MG63 (cell line): Measurements from ENCODE around the gene MAP4K5. TPM values are rescaled to one million over a fixed set of nuclear protein-coding genes. Genes with fewer than 3 reads are reported as not detected.
A peak's percentile ranks its signal among the peaks of the same experiment; 100 is the strongest.
"Not testable (repeated sequence)": the region's sequence is repeated elsewhere in the genome, so short reads cannot be mapped to it uniquely, and the experiment has no call there.

Source experiments
- DNase-seq: peaks from one replicate; pipeline ENCODE4 v3.0.0-alpha.2; 2020
- H3K27me3 ChIP-seq: fragments of 250-450 bp; sonication (Bioruptor Pico); 2 replicates; pipeline ENCODE4 v1.5.1; 2020; ENCODE audit warnings: mild to moderate bottlenecking, moderate library complexity
- H3K36me3 ChIP-seq: fragments of 250-450 bp; sonication (Bioruptor Pico); 2 replicates; pipeline ENCODE4 v1.5.1; 2020; ENCODE audit warnings: mild to moderate bottlenecking, moderate library complexity
- H3K4me3 ChIP-seq: fragments of 250-450 bp; sonication (Bioruptor Pico); 2 replicates; pipeline ENCODE4 v1.5.1; 2020; ENCODE audit warnings: mild to moderate bottlenecking, moderate library complexity
- H3K9me3 ChIP-seq: fragments of 250-450 bp; sonication (Bioruptor Pico); 2 replicates; pipeline ENCODE4 v1.5.1; 2020; ENCODE audit warnings: mild to moderate bottlenecking, moderate library complexity
- total RNA-seq: library from RNA; depleted of rRNA; stranded (reverse); fragments of >200 nt; shearing (Covaris generic); gene quantifications from 2 replicates; pipeline ENCODE4 v1.2.3, GENCODE V29; 2014; ENCODE audit warnings: low replicate concordance

The MAP4K5 gene
- total RNA-seq, 1 experiment from 2014 or later: 26.3 TPM

GRCh38 chr14:50539051-50539450 lies 6.7 kb upstream of the MAP4K5 start:
- Histone ChIP-seq H3K27me3 (no peaks in the 10 kb centered on the region), H3K9me3 (no peaks in the 10 kb centered on the region)
- no peak for DNase-seq

DNA sequence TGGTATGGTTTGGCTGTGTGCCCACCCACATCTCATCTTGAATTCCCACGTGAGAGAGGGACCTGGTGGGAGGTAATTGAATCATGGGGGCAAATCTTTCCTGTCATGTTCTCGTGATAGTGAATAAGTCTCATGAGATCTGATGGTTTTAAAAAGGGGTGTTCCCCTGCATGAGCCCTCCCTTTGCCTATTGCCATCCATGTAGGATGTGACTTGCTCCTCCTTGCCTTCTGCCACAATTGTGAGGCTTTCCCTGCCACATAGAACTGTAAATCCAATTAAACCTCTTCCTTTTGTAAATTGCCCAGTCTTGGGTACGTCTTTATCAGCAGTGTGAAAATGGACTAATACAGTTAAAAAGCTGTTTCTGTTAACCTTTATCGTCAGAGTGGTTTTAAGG lies 5.7 kb upstream of the MAP4K5 start:
- not testable (repeated sequence) for H3K36me3 ChIP-seq, H3K9me3 ChIP-seq, H3K4me3 ChIP-seq

More at GRCh38 chr14:50539051-50539450, 6.7 kb upstream of the MAP4K5 start:
- H3K4me3 ChIP-seq: no peak overlapping the region
- H3K36me3 ChIP-seq: no peaks in the 10 kb centered on the region

DNA sequence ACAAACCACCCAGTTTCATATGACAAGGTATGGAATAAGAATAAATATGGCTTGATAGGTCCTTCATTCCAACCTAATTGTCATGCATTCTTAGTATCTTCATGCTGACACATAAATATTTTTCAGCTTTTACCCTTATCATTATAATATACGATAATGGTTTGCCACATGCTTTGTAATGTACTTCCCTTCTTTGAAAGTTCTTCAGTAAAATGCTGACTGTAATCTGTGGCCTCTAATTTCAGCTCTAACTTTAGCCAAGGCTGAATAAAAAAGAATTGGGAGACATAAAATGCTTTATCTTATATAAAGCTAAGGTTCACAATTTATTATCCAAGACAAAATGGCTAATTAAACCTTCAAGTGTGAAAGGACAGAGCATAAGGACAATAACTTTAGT lies 2.6 kb upstream of the MAP4K5 start:
- no peaks in the 10 kb centered on the region for H3K36me3 ChIP-seq

More for the DNA sequence above, 5.7 kb upstream of the MAP4K5 start:
- H3K27me3 ChIP-seq, DNase-seq: not testable (repeated sequence)

DNA sequence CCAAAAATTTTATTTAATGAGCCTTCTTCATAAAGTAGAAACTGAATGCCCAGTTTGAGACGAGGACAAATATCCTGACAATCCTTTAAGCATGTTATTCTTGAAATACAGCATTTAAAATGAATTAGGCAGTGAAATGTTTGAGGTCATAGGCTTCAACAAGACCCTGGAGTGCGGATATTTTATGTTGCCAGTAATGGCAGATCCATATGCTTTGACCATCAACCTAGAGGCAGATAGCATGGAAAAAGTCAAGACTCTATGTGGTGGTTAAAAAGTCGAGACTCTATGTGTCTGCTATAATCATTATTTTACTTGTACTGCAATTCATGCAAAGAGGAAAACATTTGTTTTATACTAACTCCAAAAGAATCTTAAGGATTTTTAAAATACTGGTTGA lies 2.0 kb upstream of the MAP4K5 start:
- no peaks in the 10 kb centered on the region for H3K36me3 ChIP-seq
- no peaks in the 10 kb centered on the region for H3K9me3 ChIP-seq
- no peak overlapping the region for H3K4me3 ChIP-seq
- DNase-seq: no peak
- no peaks in the 10 kb centered on the region for H3K27me3 ChIP-seq

More for the DNA sequence above, 2.6 kb upstream of the MAP4K5 start:
- Histone ChIP-seq H3K4me3 (no peak overlapping the region), H3K9me3 (no peaks in the 10 kb centered on the region), H3K27me3 (no peaks in the 10 kb centered on the region)
- no peak for DNase-seq

- H3K27me3 ChIP-seq: no peaks in the 10 kb centered on the region
- H3K9me3 ChIP-seq: no peaks in the 10 kb centered on the region
- no peak for DNase-seq
- H3K4me3 ChIP-seq: no peak overlapping the region
- peaks cover 1% of the 10 kb centered on the region; the same call in 1 of the 2 replicates for H3K36me3 ChIP-seq
Measured at GRCh38 chr14:50533806-50534205, 1.4 kb upstream of the MAP4K5 start.

- H3K4me3 ChIP-seq: no peak overlapping the region
- DNase-seq: no peak
- no peaks in the 10 kb centered on the region for H3K9me3 ChIP-seq
- peaks cover 3% of the 10 kb centered on the region; the same call in 1 of the 2 replicates for H3K36me3 ChIP-seq
- no peaks in the 10 kb centered on the region for H3K27me3 ChIP-seq
Measured at GRCh38 chr14:50533241-50533705, 904 bp upstream of the MAP4K5 start.

DNA sequence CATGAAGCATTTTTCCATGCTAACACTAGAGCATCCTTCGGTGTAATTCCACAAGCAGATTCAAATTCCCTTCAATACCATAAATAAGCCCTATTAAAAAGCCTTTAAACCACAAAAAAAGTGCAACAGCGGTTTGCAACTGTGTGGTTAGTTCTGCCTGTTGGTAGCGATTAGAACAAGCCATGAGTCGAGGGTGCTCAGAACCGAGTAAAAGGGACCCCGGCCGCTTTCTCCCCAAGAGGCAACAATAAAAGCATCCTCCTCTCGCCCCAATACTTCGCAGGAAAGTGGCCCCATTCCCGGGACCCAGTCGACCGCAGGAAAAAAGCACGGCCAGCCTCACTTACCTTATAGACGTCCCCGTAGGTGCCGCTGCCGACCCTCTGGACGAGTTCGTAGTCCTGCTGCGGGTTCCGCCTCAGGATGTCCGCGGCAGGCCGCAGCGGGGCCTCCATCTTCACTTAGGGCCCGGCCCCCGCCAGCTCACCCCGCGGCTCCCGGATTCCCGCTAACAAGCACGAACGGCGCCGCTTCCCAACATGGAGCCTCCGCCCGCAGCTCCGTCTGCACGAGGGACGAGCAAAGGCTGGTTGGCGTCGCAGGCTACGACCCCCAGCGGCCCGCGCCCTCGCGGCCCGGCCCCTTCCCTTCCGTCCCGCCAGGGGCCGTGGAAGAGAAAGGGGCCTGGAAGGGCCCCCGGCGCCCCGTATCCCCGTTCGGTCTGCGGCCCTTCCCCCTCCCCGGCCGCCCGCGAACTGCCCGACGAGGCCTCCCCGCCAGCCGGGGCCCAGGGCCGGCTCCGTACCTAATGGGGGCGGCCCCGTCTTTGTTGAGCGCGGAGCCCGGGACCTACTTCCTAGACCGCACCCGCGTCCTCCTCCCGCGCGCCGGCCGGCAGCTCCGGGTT lies 521 bp downstream of the MAP4K5 start:
- peaks cover 3% of the 10 kb centered on the region; the same call in 1 of the 2 replicates for H3K36me3 ChIP-seq
- no peaks in the 10 kb centered on the region for H3K9me3 ChIP-seq
- H3K4me3 ChIP-seq: peak overlapping the region; percentile 77
- DNase-seq: peak; percentile 48
- no peaks in the 10 kb centered on the region for H3K27me3 ChIP-seq

GRCh38 chr14:50530794-50531365 lies 1.5 kb downstream of the MAP4K5 start:
- Histone ChIP-seq H3K9me3 (no peaks in the 10 kb centered on the region), H3K4me3 (peak overlapping the region; percentile 77), H3K27me3 (no peaks in the 10 kb centered on the region), H3K36me3 (peaks cover 3% of the 10 kb centered on the region; the same call in 1 of the 2 replicates)
- DNase-seq: no peak

DNA sequence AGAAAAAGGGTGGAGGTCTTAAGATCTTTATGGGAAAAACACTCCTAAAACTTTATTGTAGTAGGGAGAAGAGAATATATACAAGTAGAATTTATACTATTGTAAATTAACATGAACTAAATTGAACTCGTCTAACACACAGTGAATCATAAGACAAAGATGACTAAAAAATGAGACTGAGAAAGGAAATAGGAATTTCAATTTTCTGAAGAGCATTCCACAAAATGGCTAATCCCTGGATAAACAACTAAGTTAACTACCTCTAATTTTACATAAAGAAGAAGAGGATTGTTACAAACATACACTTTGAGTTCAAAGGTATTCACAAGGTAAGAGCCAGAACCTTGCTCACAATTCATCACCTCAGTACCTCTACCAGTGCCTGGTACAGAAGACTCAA lies 2.0 kb downstream of the MAP4K5 start:
- H3K27me3 ChIP-seq: no peaks in the 10 kb centered on the region
- peaks cover 3% of the 10 kb centered on the region; the same call in 1 of the 2 replicates for H3K36me3 ChIP-seq
- DNase-seq: no peak
- H3K9me3 ChIP-seq: no peaks in the 10 kb centered on the region
- peak overlapping the region; percentile 77 for H3K4me3 ChIP-seq

GRCh38 chr14:50529288-50530179 lies 2.8 kb downstream of the MAP4K5 start:
- H3K4me3 ChIP-seq: peak overlapping the region; percentile 77
- H3K36me3 ChIP-seq: peaks cover 3% of the 10 kb centered on the region; the same call in 1 of the 2 replicates
- H3K9me3 ChIP-seq: no peaks in the 10 kb centered on the region
- no peak for DNase-seq
- H3K27me3 ChIP-seq: no peaks in the 10 kb centered on the region

DNA sequence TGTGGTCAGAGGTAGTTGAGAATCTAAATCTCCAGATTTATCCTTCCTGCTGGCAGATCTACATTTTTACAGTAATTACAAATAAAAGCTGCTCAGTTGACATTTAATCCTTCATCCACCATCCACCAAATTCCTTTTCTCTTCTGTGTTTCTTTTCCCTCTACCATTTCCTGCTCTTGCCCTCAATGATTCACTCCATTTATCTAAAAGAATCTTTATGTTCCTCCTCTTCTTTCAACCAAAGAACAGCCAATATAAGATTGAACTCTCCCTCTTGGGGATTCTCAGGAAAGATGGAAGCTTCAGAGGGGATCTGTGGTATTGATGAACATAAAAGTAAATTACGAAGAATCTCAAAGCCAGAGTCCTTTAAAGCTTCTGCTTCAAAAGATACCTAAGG lies 4.4 kb downstream of the MAP4K5 start:
- H3K4me3 ChIP-seq: no peak overlapping the region
- DNase-seq: no peak
- H3K27me3 ChIP-seq: no peaks in the 10 kb centered on the region
- H3K9me3 ChIP-seq: no peaks in the 10 kb centered on the region
- peaks cover 3% of the 10 kb centered on the region; the same call in 1 of the 2 replicates for H3K36me3 ChIP-seq

GRCh38 chr14:50524731-50525515 lies 7.4 kb downstream of the MAP4K5 start:
- no peaks in the 10 kb centered on the region for H3K9me3 ChIP-seq
- H3K27me3 ChIP-seq: no peaks in the 10 kb centered on the region
- H3K4me3 ChIP-seq: no peak overlapping the region
- H3K36me3 ChIP-seq: peaks cover 6% of the 10 kb centered on the region
- no peak for DNase-seq

GRCh38 chr14:50524060-50524459 lies 8.3 kb downstream of the MAP4K5 start:
- DNase-seq: no peak
- Histone ChIP-seq H3K4me3 (no peak overlapping the region), H3K36me3 (peaks cover 6% of the 10 kb centered on the region), H3K9me3 (no peaks in the 10 kb centered on the region), H3K27me3 (no peaks in the 10 kb centered on the region)

DNA sequence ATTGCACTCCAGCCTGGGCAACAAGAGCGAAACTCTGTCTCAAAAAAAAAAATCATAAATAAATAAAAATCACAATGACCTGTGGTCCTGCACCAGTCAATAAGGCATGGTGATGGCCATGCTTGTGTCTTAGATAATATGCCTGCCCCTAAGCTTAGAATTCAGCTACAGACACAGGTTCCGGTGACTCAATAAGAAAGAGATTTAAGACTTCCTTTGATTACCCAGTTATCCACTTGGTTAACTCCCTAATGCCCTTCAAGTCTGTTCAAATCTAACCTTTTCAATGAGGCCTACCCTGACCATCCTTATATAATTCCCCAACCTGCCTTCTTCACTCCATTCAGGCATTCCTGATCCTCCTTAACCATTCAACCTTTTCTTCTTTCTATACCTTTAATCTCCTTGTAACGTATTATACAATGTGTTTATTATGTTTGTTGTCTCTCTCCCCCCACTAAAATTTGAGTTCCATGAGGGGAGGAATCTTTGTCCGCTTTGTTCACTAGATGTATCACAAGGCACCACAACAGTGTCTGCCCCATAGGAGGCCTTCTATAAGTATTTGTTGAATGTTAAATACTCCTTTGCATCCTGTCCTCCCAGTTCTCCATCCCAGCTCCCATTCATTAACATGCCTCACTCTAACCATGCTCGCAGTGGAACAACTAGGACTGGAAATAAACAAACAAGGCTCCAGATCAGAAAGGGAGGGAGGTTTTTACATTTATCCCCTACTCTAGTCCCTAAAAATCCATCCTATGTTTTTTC lies 8.9 kb downstream of the MAP4K5 start:
- no peaks in the 10 kb centered on the region for H3K27me3 ChIP-seq
- DNase-seq: no peak
- H3K4me3 ChIP-seq: no peak overlapping the region
- H3K9me3 ChIP-seq: no peaks in the 10 kb centered on the region
- H3K36me3 ChIP-seq: peaks cover 3% of the 10 kb centered on the region

GRCh38 chr14:50521912-50522341 lies 10.4 kb downstream of the MAP4K5 start:
- no peak overlapping the region for H3K4me3 ChIP-seq
- H3K36me3 ChIP-seq: peaks cover 3% of the 10 kb centered on the region
- no peaks in the 10 kb centered on the region for H3K27me3 ChIP-seq
- H3K9me3 ChIP-seq: no peaks in the 10 kb centered on the region
- DNase-seq: no peak
